Measurements from ENCODE around the gene RERE. TPM values are rescaled to one million over a fixed set of nuclear protein-coding genes. Genes with fewer than 3 reads are reported as not detected.
A peak's percentile ranks its signal among the peaks of the same experiment; 100 is the strongest.

The RERE gene
- total and polyA plus RNA-seq, 7 donors: 19.2 to 148 (median 90.6) TPM

DNA sequence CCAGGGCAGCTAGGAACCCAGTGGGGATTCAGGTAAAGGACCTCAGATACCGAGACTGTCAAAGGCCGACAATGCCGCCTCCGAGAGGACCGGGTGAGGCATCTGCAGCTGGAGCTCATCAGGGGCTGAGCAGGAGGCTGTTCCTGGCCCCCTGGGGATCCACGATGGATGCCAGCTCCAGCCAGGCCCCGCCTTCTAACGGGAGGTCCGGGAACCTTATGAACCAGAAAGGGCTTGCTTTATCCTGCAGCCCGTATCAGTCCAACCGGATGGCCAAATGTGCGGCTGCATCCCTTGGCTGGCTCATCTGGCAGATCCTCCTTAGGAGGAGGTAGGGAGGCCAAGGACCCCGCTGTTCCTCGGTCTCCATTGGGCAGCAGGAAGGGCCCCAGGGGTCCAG is 467.5 kb downstream of the RERE start:
- peak overlapping the region; percentile 36 to 76 (median 68) for H3K27ac ChIP-seq

GRCh38 chr1:8349473-8349865 is 468.0 kb downstream of the RERE start:
- H3K4me1 ChIP-seq: peaks cover 0 to 58% (median 39%) of the 10 kb centered on the region in 4 donors
- intact Hi-C loops (cut with DNase I): loop anchor here (1.0 to 10.0 kb wide), 3 partner anchors 35 to 367 kb away; no protein-coding TSS in a partner anchor
- no peaks in the 10 kb centered on the region for H3K9me3 ChIP-seq
- TF ChIP-seq, protein P1, sequence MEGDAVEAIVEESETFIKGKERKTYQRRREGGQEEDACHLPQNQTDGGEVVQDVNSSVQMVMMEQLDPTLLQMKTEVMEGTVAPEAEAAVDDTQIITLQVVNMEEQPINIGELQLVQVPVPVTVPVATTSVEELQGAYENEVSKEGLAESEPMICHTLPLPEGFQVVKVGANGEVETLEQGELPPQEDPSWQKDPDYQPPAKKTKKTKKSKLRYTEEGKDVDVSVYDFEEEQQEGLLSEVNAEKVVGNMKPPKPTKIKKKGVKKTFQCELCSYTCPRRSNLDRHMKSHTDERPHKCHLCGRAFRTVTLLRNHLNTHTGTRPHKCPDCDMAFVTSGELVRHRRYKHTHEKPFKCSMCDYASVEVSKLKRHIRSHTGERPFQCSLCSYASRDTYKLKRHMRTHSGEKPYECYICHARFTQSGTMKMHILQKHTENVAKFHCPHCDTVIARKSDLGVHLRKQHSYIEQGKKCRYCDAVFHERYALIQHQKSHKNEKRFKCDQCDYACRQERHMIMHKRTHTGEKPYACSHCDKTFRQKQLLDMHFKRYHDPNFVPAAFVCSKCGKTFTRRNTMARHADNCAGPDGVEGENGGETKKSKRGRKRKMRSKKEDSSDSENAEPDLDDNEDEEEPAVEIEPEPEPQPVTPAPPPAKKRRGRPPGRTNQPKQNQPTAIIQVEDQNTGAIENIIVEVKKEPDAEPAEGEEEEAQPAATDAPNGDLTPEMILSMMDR (IDR thresholded peaks at IDR 0.05): no peak
- DNase-seq: no peak
- 78 to 86% methylated on average over 9 of the region's 9 CpGs for WGBS, 2 donors
- peaks cover 1 to 19% (median 5%) of the 10 kb centered on the region in 4 donors for H3K36me3 ChIP-seq
- H3K27me3 ChIP-seq: no peaks in the 10 kb centered on the region
- H3K27ac ChIP-seq: peak overlapping the region; percentile 36 to 76 (median 68)
- H3K4me3 ChIP-seq: no peak overlapping the region

More for the DNA sequence above, 467.5 kb downstream of the RERE start:
- Histone ChIP-seq H3K4me1 (peaks cover 0 to 60% (median 42%) of the 10 kb centered on the region in 4 donors), H3K4me3 (no peak overlapping the region), H3K36me3 (peaks cover 6 to 24% (median 8%) of the 10 kb centered on the region in 4 donors), H3K27me3 (no peaks in the 10 kb centered on the region), H3K9me3 (no peaks in the 10 kb centered on the region)
- WGBS, 2 donors: 46 to 65% methylated on average over 14 of the region's 14 CpGs
- TF ChIP-seq, protein P1 (IDR thresholded peaks at IDR 0.05): no peak
- TF ChIP-seq POLR2A (IDR thresholded peaks at IDR 0.05) (no peak), POLR2AphosphoS5 (IDR thresholded peaks at IDR 0.05) (peak in 3 of 4 donors; percentile 17 to 72 (median 55)), EP300 (IDR thresholded peaks at IDR 0.05) (no peak)
- peak; percentile 89 for DNase-seq
- intact Hi-C loops (cut with DNase I): loop anchor here (1.0 to 10.0 kb wide), 3 partner anchors 35 to 368 kb away; no protein-coding TSS in a partner anchor

DNA sequence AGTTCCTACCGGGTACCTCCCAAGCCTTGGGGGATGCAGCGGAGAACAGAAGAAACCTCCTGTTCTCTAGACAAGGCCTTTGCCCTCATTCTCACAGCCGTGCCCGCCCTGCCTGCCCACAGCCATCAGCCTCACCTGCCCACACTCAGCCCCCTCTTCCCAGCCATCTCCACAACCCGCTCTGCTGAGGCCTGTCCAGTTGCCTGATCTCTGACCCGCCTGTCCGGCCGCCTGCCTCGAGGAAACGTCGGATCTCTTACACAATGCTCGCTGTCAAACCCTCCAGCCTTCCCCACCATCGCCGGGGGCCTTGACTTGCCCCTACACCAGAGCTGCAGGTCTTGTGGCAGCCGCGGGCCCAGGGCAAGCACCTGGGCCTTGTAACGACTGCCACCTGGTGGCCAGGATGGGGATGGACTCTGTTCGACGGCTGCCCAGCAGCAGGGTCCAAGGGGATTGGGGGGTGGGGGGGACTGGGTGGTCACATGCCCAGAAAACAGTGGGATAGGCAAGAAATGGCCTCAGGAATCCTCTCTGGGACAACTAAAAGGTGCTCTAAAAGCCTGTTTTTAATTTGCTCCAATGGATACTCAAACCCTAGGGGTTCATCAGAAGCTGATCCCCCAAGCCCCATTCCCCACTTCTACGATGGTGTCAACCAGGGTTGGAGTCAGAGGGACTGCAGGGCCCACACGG is 468.5 kb downstream of the RERE start:
- DNase-seq: no peak

DNA sequence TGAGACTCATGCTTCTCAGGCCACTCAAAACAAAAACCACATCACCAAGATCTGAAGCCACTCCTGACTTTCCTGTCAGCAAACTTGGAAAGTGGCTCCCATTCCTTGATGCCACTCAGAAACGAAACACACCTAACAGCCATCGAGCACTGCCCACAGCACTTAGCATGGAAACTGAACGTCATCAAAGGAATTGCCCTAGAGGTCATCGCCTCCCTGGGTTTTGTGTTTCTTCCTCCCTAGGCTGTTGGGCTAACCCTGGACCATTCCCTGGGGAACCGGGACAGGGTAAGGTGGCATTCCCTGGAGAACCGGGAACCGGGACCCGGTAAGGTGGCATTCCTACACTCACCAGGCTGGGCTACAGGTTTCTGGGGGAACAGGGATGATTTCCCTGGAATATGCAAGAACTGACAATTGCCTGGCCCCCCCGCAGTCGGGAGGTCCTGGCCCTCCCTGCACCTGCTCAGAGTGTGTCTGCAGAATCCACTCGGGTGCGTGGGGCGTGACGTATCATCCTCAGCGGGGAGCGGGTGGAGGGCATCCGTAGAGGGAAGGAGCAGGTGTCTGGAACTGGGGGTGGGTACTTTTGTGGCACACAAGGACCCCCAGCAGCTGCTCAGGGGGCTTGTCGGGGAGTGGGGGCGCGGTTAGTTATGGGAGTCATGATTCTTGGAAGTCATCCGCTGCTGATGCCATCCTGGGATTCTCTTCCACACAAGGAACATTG is 469.2 kb downstream of the RERE start:
- intact Hi-C loops (cut with DNase I): loop anchor here (2.0 to 10.0 kb wide), 2 partner anchors 33 to 333 kb away; no protein-coding TSS in a partner anchor

More for the DNA sequence above, 468.5 kb downstream of the RERE start:
- intact Hi-C loops (cut with DNase I): loop anchor here (1.0 to 10.0 kb wide), 3 partner anchors 34 to 367 kb away; no protein-coding TSS in a partner anchor
- Histone ChIP-seq H3K4me1 (peaks cover 0 to 55% (median 40%) of the 10 kb centered on the region in 4 donors), H3K27me3 (no peaks in the 10 kb centered on the region), H3K9me3 (no peaks in the 10 kb centered on the region), H3K4me3 (no peak overlapping the region), H3K27ac (peak overlapping the region in 3 of 4 donors; percentile 16 to 76 (median 74)), H3K36me3 (peaks cover 0 to 14% (median 3%) of the 10 kb centered on the region in 4 donors)
- 18 to 24% methylated on average over 21 of the region's 21 CpGs for WGBS, 2 donors
- TF ChIP-seq POLR2AphosphoS5 (IDR thresholded peaks at IDR 0.05) (peak in 1 of 4 donors; percentile 40), POLR2A (IDR thresholded peaks at IDR 0.05) (no peak), EP300 (IDR thresholded peaks at IDR 0.05) (no peak)
- TF ChIP-seq, protein P1 (IDR thresholded peaks at IDR 0.05): peak; percentile 78 to 94 (median 84)

More for the DNA sequence above, 469.2 kb downstream of the RERE start:
- peak overlapping the region in 1 of 4 donors; percentile 16 for H3K27ac ChIP-seq
- H3K9me3 ChIP-seq: no peaks in the 10 kb centered on the region
- peaks cover 0 to 7% (median 0%) of the 10 kb centered on the region in 4 donors for H3K36me3 ChIP-seq
- no peak for DNase-seq
- H3K4me3 ChIP-seq: no peak overlapping the region
- H3K4me1 ChIP-seq: peaks cover 0 to 54% (median 44%) of the 10 kb centered on the region in 4 donors
- no peaks in the 10 kb centered on the region for H3K27me3 ChIP-seq
- no peak for TF ChIP-seq EP300 (IDR thresholded peaks at IDR 0.05)
- no peak for TF ChIP-seq POLR2AphosphoS5 (IDR thresholded peaks at IDR 0.05)
- no peak for TF ChIP-seq POLR2A (IDR thresholded peaks at IDR 0.05)
- TF ChIP-seq, protein P1 (IDR thresholded peaks at IDR 0.05): no peak
- 68 to 84% methylated on average over 21 of the region's 21 CpGs for WGBS, 2 donors
